ENCODE results near the gene DUSP28. TPM values are rescaled to one million over a fixed set of nuclear protein-coding genes. Genes with fewer than 3 reads are reported as not detected.

DUSP28 gene
- total and polyA plus RNA-seq, 10 of the 15 experiments (the other 5 are each of a cell fraction or from before 2014, with no cell fraction given): 2.5 to 12.5 (median 6.4) TPM

DNA sequence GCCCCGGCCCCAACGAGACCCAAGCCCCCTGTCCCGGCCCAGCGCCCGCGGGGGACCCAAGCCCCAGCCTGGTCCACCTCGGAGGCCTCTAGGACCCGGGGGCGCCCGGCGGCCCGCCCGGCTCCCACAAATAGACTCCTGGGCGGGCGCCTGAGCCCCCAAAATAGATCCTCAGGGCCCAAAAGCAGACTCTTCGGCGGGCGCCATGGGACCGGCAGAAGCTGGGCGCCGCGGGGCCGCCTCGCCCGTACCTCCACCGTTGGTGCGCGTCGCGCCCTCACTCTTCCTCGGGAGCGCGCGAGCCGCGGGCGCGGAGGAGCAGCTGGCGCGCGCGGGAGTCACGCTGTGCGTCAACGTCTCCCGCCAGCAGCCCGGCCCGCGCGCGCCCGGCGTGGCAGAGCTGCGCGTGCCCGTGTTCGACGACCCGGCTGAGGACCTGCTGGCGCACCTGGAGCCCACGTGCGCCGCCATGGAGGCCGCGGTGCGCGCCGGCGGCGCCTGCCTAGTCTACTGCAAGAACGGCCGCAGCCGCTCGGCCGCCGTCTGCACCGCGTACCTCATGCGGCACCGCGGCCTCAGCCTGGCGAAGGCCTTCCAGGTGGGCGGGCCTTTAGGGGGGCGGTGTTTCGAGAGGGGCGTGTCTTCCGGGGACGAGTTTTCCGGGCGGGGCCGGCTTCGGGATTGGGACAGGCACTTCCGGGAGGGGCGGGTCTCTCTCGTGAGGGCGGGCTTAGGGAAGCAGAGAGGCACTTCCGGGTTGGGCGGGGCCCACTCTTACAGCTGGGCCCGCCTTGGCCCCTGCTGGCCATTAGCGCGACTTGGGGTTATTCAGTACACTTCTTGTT lies 545 bp downstream of the DUSP28 start (continued):
- TF ChIP-seq ZNF622 (IDR thresholded peaks at IDR 0.05): no peak
- TF ChIP-seq ZNF687 (IDR thresholded peaks at IDR 0.05): peak; percentile 91
- TF ChIP-seq FOXM1 (IDR thresholded peaks at IDR 0.05; ENCODE audit: low read depth, low read length): no peak
- TF ChIP-seq ZNF207 (IDR thresholded peaks at IDR 0.05; ENCODE audit: borderline replicate concordance): peak; percentile 92
- peak; percentile 85 for TF ChIP-seq RELA (IDR thresholded peaks at IDR 0.05; ENCODE audit: borderline replicate concordance, partially characterized antibody)
- no peak for TF ChIP-seq POLR2A (IDR thresholded peaks at IDR 0.05; ENCODE audit: low read depth, low read length)
- no peak for TF ChIP-seq TBL1XR1 (IDR thresholded peaks at IDR 0.05; ENCODE audit: low read depth, low read length)
- TF ChIP-seq EP300 (IDR thresholded peaks at IDR 0.05; ENCODE audit: borderline replicate concordance in 1 of 2, control insufficient read depth in 1 of 2, low read depth in 2 of 2, low read length in 2 of 2): no peak
- no peak for TF ChIP-seq ZNF274 (IDR thresholded peaks at IDR 0.05; ENCODE audit: insufficient read depth, insufficient read length)
- TF ChIP-seq CBX3 (IDR thresholded peaks at IDR 0.05; ENCODE audit: borderline replicate concordance, low read depth): no peak
- no peak for TF ChIP-seq CBFB (IDR thresholded peaks at IDR 0.05; ENCODE audit: low read depth)
- TF ChIP-seq, protein P1, sequence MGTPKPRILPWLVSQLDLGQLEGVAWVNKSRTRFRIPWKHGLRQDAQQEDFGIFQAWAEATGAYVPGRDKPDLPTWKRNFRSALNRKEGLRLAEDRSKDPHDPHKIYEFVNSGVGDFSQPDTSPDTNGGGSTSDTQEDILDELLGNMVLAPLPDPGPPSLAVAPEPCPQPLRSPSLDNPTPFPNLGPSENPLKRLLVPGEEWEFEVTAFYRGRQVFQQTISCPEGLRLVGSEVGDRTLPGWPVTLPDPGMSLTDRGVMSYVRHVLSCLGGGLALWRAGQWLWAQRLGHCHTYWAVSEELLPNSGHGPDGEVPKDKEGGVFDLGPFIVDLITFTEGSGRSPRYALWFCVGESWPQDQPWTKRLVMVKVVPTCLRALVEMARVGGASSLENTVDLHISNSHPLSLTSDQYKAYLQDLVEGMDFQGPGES (IDR thresholded peaks at IDR 0.05): 0 out of 2 replicates have a peak, but pooled peaks have one; percentile 6
- peak; percentile 76; the same call in 1 of the 2 replicates for TF ChIP-seq POLR2AphosphoS2 (IDR thresholded peaks at IDR 0.05; ENCODE audit: low read depth, low read length)
- TF ChIP-seq POLR2AphosphoS5 (IDR thresholded peaks at IDR 0.05; ENCODE audit: low read length): peak; percentile 92
- TF ChIP-seq, protein P2, sequence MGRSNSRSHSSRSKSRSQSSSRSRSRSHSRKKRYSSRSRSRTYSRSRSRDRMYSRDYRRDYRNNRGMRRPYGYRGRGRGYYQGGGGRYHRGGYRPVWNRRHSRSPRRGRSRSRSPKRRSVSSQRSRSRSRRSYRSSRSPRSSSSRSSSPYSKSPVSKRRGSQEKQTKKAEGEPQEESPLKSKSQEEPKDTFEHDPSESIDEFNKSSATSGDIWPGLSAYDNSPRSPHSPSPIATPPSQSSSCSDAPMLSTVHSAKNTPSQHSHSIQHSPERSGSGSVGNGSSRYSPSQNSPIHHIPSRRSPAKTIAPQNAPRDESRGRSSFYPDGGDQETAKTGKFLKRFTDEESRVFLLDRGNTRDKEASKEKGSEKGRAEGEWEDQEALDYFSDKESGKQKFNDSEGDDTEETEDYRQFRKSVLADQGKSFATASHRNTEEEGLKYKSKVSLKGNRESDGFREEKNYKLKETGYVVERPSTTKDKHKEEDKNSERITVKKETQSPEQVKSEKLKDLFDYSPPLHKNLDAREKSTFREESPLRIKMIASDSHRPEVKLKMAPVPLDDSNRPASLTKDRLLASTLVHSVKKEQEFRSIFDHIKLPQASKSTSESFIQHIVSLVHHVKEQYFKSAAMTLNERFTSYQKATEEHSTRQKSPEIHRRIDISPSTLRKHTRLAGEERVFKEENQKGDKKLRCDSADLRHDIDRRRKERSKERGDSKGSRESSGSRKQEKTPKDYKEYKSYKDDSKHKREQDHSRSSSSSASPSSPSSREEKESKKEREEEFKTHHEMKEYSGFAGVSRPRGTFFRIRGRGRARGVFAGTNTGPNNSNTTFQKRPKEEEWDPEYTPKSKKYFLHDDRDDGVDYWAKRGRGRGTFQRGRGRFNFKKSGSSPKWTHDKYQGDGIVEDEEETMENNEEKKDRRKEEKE (IDR thresholded peaks at IDR 0.05): 0 out of 2 replicates have a peak, but pooled peaks have one; percentile 28
- no peak for TF ChIP-seq CBX5 (IDR thresholded peaks at IDR 0.05; ENCODE audit: low read depth)
- TF ChIP-seq MTA3 (IDR thresholded peaks at IDR 0.05; ENCODE audit: borderline replicate concordance, low read length): no peak
- no peak for TF ChIP-seq KLF5 (IDR thresholded peaks at IDR 0.05; ENCODE audit: partially characterized antibody)
- TF ChIP-seq SP1 (IDR thresholded peaks at IDR 0.05; ENCODE audit: low read depth, low read length): peak; percentile 70
- no peak for TF ChIP-seq SKIL (IDR thresholded peaks at IDR 0.05; ENCODE audit: low read depth, poor library complexity, severe bottlenecking)
